ENCODE measurements around the gene MCFD2.
A peak's percentile ranks its signal among the peaks of the same experiment; 100 is the strongest.

The MCFD2 gene

GRCh38 chr2:46947841-46948240 is 32.2 kb upstream of the MCFD2 start:
- FAIRE-seq (no peak), DNase-seq (ENCODE audit: insufficient read length, low spot score) (no peak)
- TF ChIP-seq POLR2A (IDR thresholded peaks at IDR 0.05; ENCODE audit: low read depth, low read length) = no peak

GRCh38 chr2:46945671-46946070 is 30.1 kb upstream of the MCFD2 start:
- FAIRE-seq = no peak
- no peak for DNase-seq (ENCODE audit: insufficient read length, low spot score)
- no peak for TF ChIP-seq POLR2A (IDR thresholded peaks at IDR 0.05; ENCODE audit: low read depth, low read length)

- TF ChIP-seq POLR2A (IDR thresholded peaks at IDR 0.05; ENCODE audit: low read depth, low read length) = no peak
- FAIRE-seq (no peak), DNase-seq (ENCODE audit: insufficient read length, low spot score) (no peak)
Observed at GRCh38 chr2:46943881-46944798, 28.5 kb upstream of the MCFD2 start.

GRCh38 chr2:46942891-46943626 is 27.5 kb upstream of the MCFD2 start:
- FAIRE-seq = no peak

GRCh38 chr2:46942143-46942526 is 26.5 kb upstream of the MCFD2 start:
- FAIRE-seq (no peak), DNase-seq (ENCODE audit: insufficient read length, low spot score) (peak; percentile 48)
- no peak for TF ChIP-seq POLR2A (IDR thresholded peaks at IDR 0.05; ENCODE audit: low read depth, low read length)

More at GRCh38 chr2:46942891-46943626, 27.5 kb upstream of the MCFD2 start:
- DNase-seq (ENCODE audit: insufficient read length, low spot score) = no peak
- TF ChIP-seq POLR2A (IDR thresholded peaks at IDR 0.05; ENCODE audit: low read depth, low read length) = no peak

GRCh38 chr2:46939626-46940359 is 24.2 kb upstream of the MCFD2 start:
- DNase-seq (ENCODE audit: insufficient read length, low spot score) (no peak), FAIRE-seq (no peak)
- no peak for TF ChIP-seq POLR2A (IDR thresholded peaks at IDR 0.05; ENCODE audit: low read depth, low read length)

GRCh38 chr2:46937471-46937901 is 21.9 kb upstream of the MCFD2 start:
- no peak for FAIRE-seq

GRCh38 chr2:46936566-46936965 is 21.0 kb upstream of the MCFD2 start:
- no peak for DNase-seq (ENCODE audit: insufficient read length, low spot score)

More at GRCh38 chr2:46937471-46937901, 21.9 kb upstream of the MCFD2 start:
- peak; percentile 47 for DNase-seq (ENCODE audit: insufficient read length, low spot score)
- TF ChIP-seq POLR2A (IDR thresholded peaks at IDR 0.05; ENCODE audit: low read depth, low read length) = no peak

GRCh38 chr2:46935071-46935470 is 19.5 kb upstream of the MCFD2 start:
- FAIRE-seq (no peak), DNase-seq (ENCODE audit: insufficient read length, low spot score) (no peak)
- no peak for TF ChIP-seq POLR2A (IDR thresholded peaks at IDR 0.05; ENCODE audit: low read depth, low read length)

More at GRCh38 chr2:46936566-46936965, 21.0 kb upstream of the MCFD2 start:
- TF ChIP-seq POLR2A (IDR thresholded peaks at IDR 0.05; ENCODE audit: low read depth, low read length) = no peak
- no peak for FAIRE-seq

- FAIRE-seq (no peak), DNase-seq (ENCODE audit: insufficient read length, low spot score) (no peak)
- no peak for TF ChIP-seq POLR2A (IDR thresholded peaks at IDR 0.05; ENCODE audit: low read depth, low read length)
Observed at GRCh38 chr2:46929612-46930011, 14.0 kb upstream of the MCFD2 start.

- FAIRE-seq (no peak), DNase-seq (ENCODE audit: insufficient read length, low spot score) (no peak)
- TF ChIP-seq POLR2A (IDR thresholded peaks at IDR 0.05; ENCODE audit: low read depth, low read length) = no peak
Observed at GRCh38 chr2:46926863-46927262, 11.3 kb upstream of the MCFD2 start.

GRCh38 chr2:46925474-46926351 is 10.1 kb upstream of the MCFD2 start:
- no peak for TF ChIP-seq POLR2A (IDR thresholded peaks at IDR 0.05; ENCODE audit: low read depth, low read length)
- DNase-seq (ENCODE audit: insufficient read length, low spot score) (no peak), FAIRE-seq (no peak)

- no peak for DNase-seq (ENCODE audit: insufficient read length, low spot score)
- no peak for FAIRE-seq
- TF ChIP-seq POLR2A (IDR thresholded peaks at IDR 0.05; ENCODE audit: low read depth, low read length) = no peak
Observed at GRCh38 chr2:46924608-46925007, 9.0 kb upstream of the MCFD2 start.

Measured in H54 (cell line).